Measurements from ENCODE around the gene IRF4. TPM values are rescaled to one million over a fixed set of nuclear protein-coding genes. Genes with fewer than 3 reads are reported as not detected.

IRF4 gene
- total RNA-seq, 3 donors from 2014 or later: 720 to 924 (median 743) TPM

- Mint-ChIP-seq H3K36me3 (ENCODE audit: insufficient read depth) (peaks cover 27% of the 10 kb centered on the region), H3K27me3 (ENCODE audit: low read depth) (no peaks in the 10 kb centered on the region), H3K4me3 (no peak overlapping the region), H3K9me3 (no peaks in the 10 kb centered on the region), H3K4me1 (ENCODE audit: low read depth) (no peaks in the 10 kb centered on the region)
- ATAC-seq (no peak), DNase-seq (no peak)
Measured at GRCh38 chr6:349491-349921, 42.0 kb upstream of the IRF4 start.

- Mint-ChIP-seq H3K36me3 (ENCODE audit: insufficient read depth) (peaks cover 27% of the 10 kb centered on the region), H3K4me3 (no peak overlapping the region), H3K9me3 (no peaks in the 10 kb centered on the region), H3K4me1 (ENCODE audit: low read depth) (no peaks in the 10 kb centered on the region), H3K27me3 (ENCODE audit: low read depth) (no peaks in the 10 kb centered on the region)
- DNase-seq (no peak), ATAC-seq (no peak)
Measured at GRCh38 chr6:350371-350770, 41.2 kb upstream of the IRF4 start.

GRCh38 chr6:351011-351866 is 40.3 kb upstream of the IRF4 start:
- no peak overlapping the region for H3K4me3 Mint-ChIP-seq
- no peaks in the 10 kb centered on the region for H3K4me1 Mint-ChIP-seq (ENCODE audit: low read depth)
- H3K9me3 Mint-ChIP-seq: no peaks in the 10 kb centered on the region
- peaks cover 27% of the 10 kb centered on the region for H3K36me3 Mint-ChIP-seq (ENCODE audit: insufficient read depth)
- no peak for DNase-seq
- no peaks in the 10 kb centered on the region for H3K27me3 Mint-ChIP-seq (ENCODE audit: low read depth)
- no peak for ATAC-seq

- Mint-ChIP-seq H3K36me3 (ENCODE audit: insufficient read depth) (peaks cover 27% of the 10 kb centered on the region), H3K4me3 (no peak overlapping the region), H3K9me3 (no peaks in the 10 kb centered on the region), H3K4me1 (ENCODE audit: low read depth) (peaks cover 3% of the 10 kb centered on the region), H3K27me3 (ENCODE audit: low read depth) (no peaks in the 10 kb centered on the region)
- DNase-seq: no peak
- ATAC-seq: no peak
Measured at GRCh38 chr6:351867-352289, 39.7 kb upstream of the IRF4 start.

- H3K4me1 Mint-ChIP-seq (ENCODE audit: low read depth): peaks cover 8% of the 10 kb centered on the region
- no peak for ATAC-seq
Measured at GRCh38 chr6:352474-352873, 39.1 kb upstream of the IRF4 start.

GRCh38 chr6:352896-353470 is 38.6 kb upstream of the IRF4 start:
- H3K4me1 Mint-ChIP-seq (ENCODE audit: low read depth): peaks cover 8% of the 10 kb centered on the region
- H3K4me3 Mint-ChIP-seq: no peak overlapping the region
- no peaks in the 10 kb centered on the region for H3K9me3 Mint-ChIP-seq
- peaks cover 22% of the 10 kb centered on the region for H3K36me3 Mint-ChIP-seq (ENCODE audit: insufficient read depth)
- DNase-seq (no peak), ATAC-seq (no peak)
- no peaks in the 10 kb centered on the region for H3K27me3 Mint-ChIP-seq (ENCODE audit: low read depth)

More at GRCh38 chr6:352474-352873, 39.1 kb upstream of the IRF4 start:
- Mint-ChIP-seq H3K36me3 (ENCODE audit: insufficient read depth) (peaks cover 27% of the 10 kb centered on the region), H3K9me3 (no peaks in the 10 kb centered on the region), H3K27me3 (ENCODE audit: low read depth) (no peaks in the 10 kb centered on the region), H3K4me3 (no peak overlapping the region)
- no peak for DNase-seq

GRCh38 chr6:353642-354614 is 37.6 kb upstream of the IRF4 start:
- no peaks in the 10 kb centered on the region for H3K27me3 Mint-ChIP-seq (ENCODE audit: low read depth)
- ATAC-seq: no peak

GRCh38 chr6:354631-355280 is 36.8 kb upstream of the IRF4 start:
- no peak for DNase-seq
- Mint-ChIP-seq H3K9me3 (no peaks in the 10 kb centered on the region), H3K27me3 (ENCODE audit: low read depth) (no peaks in the 10 kb centered on the region), H3K4me3 (no peak overlapping the region), H3K36me3 (ENCODE audit: insufficient read depth) (peaks cover 11% of the 10 kb centered on the region), H3K4me1 (ENCODE audit: low read depth) (peaks cover 14% of the 10 kb centered on the region)
- no peak for ATAC-seq

More at GRCh38 chr6:353642-354614, 37.6 kb upstream of the IRF4 start:
- no peak for DNase-seq
- Mint-ChIP-seq H3K9me3 (no peaks in the 10 kb centered on the region), H3K36me3 (ENCODE audit: insufficient read depth) (peaks cover 16% of the 10 kb centered on the region), H3K4me3 (no peak overlapping the region), H3K4me1 (ENCODE audit: low read depth) (peaks cover 14% of the 10 kb centered on the region)

- H3K9me3 Mint-ChIP-seq: no peaks in the 10 kb centered on the region
- ATAC-seq (no peak), DNase-seq (no peak)
- H3K4me1 Mint-ChIP-seq (ENCODE audit: low read depth): peaks cover 14% of the 10 kb centered on the region
- no peaks in the 10 kb centered on the region for H3K27me3 Mint-ChIP-seq (ENCODE audit: low read depth)
- no peak overlapping the region for H3K4me3 Mint-ChIP-seq
- H3K36me3 Mint-ChIP-seq (ENCODE audit: insufficient read depth): peaks cover 6% of the 10 kb centered on the region
Measured at GRCh38 chr6:355373-356208, 36.0 kb upstream of the IRF4 start.

- ATAC-seq: peak; percentile 30 to 47
- Mint-ChIP-seq H3K4me3 (no peak overlapping the region), H3K9me3 (no peaks in the 10 kb centered on the region), H3K4me1 (ENCODE audit: low read depth) (peaks cover 14% of the 10 kb centered on the region), H3K27me3 (ENCODE audit: low read depth) (no peaks in the 10 kb centered on the region), H3K36me3 (ENCODE audit: insufficient read depth) (peaks cover 1% of the 10 kb centered on the region)
- no peak for DNase-seq
Measured at GRCh38 chr6:356828-357251, 34.7 kb upstream of the IRF4 start.

GRCh38 chr6:357261-357790 is 34.2 kb upstream of the IRF4 start:
- Mint-ChIP-seq H3K27me3 (ENCODE audit: low read depth) (no peaks in the 10 kb centered on the region), H3K4me3 (no peak overlapping the region), H3K36me3 (ENCODE audit: insufficient read depth) (no peaks in the 10 kb centered on the region), H3K4me1 (ENCODE audit: low read depth) (peaks cover 14% of the 10 kb centered on the region), H3K9me3 (no peaks in the 10 kb centered on the region)
- DNase-seq (no peak), ATAC-seq (peak in 1 of 2 donors; percentile 29)

- ATAC-seq (no peak), DNase-seq (no peak)
- H3K4me3 Mint-ChIP-seq: no peak overlapping the region
- H3K9me3 Mint-ChIP-seq: peaks cover 4% of the 10 kb centered on the region
- H3K27me3 Mint-ChIP-seq (ENCODE audit: low read depth): no peaks in the 10 kb centered on the region
- peaks cover 14% of the 10 kb centered on the region for H3K4me1 Mint-ChIP-seq (ENCODE audit: low read depth)
- no peaks in the 10 kb centered on the region for H3K36me3 Mint-ChIP-seq (ENCODE audit: insufficient read depth)
Measured at GRCh38 chr6:357791-358341, 33.7 kb upstream of the IRF4 start.

GRCh38 chr6:358432-358831 is 33.1 kb upstream of the IRF4 start:
- Mint-ChIP-seq H3K27me3 (ENCODE audit: low read depth) (no peaks in the 10 kb centered on the region), H3K4me1 (ENCODE audit: low read depth) (peaks cover 14% of the 10 kb centered on the region), H3K36me3 (ENCODE audit: insufficient read depth) (no peaks in the 10 kb centered on the region), H3K9me3 (peaks cover 4% of the 10 kb centered on the region), H3K4me3 (no peak overlapping the region)
- ATAC-seq (no peak), DNase-seq (no peak)

All from activated T-cell treated with anti-CD3 and anti-CD28 coated beads, Interleukin-2, amount 50 U/mL, for 4 hours (primary cell).